ENCODE results near the gene SIK3.

Gene SIK3

GRCh38 chr11:117083011-117083935 lies 15.0 kb downstream of the SIK3 start:
- Histone ChIP-seq H3K4me3 (ENCODE audit: low read length) (no peak overlapping the region), H3K27me3 (replicated peaks; ENCODE audit: insufficient read depth, low read length) (no peaks in the 10 kb centered on the region), H3K4me2 (ENCODE audit: low read depth, low read length) (no peak overlapping the region), H3K79me2 (ENCODE audit: low read length) (peaks cover 100% of the 10 kb centered on the region), H3K27ac (ENCODE audit: low read length) (no peak overlapping the region), H3F3A (ENCODE audit: insufficient read depth, low read length) (no peaks in the 10 kb centered on the region), H3K36me3 (replicated peaks; ENCODE audit: insufficient read depth, low read length) (no peaks in the 10 kb centered on the region), H3K4me1 (ENCODE audit: low read length) (peaks cover 6% of the 10 kb centered on the region; the same call in 1 of the 2 replicates), H2AFZ (ENCODE audit: low read length) (no peak overlapping the region), H4K20me1 (ENCODE audit: insufficient read depth, low read length) (peaks cover 32% of the 10 kb centered on the region), H3K9ac (ENCODE audit: low read length) (no peak overlapping the region), H3K9me2 (replicated peaks; ENCODE audit: insufficient read depth, low read length) (no peaks in the 10 kb centered on the region), H3K9me3 (replicated peaks; ENCODE audit: insufficient read depth, low read length) (no peaks in the 10 kb centered on the region)
- DNase-seq = no peak
- TF ChIP-seq EZH2phosphoT487 (IDR thresholded peaks at IDR 0.05; ENCODE audit: low read length) (no peak), EZH2 (optimal IDR thresholded peaks at IDR 0.05; ENCODE audit: low read depth, low read length) (no peak)
- TF ChIP-seq, protein P1, sequence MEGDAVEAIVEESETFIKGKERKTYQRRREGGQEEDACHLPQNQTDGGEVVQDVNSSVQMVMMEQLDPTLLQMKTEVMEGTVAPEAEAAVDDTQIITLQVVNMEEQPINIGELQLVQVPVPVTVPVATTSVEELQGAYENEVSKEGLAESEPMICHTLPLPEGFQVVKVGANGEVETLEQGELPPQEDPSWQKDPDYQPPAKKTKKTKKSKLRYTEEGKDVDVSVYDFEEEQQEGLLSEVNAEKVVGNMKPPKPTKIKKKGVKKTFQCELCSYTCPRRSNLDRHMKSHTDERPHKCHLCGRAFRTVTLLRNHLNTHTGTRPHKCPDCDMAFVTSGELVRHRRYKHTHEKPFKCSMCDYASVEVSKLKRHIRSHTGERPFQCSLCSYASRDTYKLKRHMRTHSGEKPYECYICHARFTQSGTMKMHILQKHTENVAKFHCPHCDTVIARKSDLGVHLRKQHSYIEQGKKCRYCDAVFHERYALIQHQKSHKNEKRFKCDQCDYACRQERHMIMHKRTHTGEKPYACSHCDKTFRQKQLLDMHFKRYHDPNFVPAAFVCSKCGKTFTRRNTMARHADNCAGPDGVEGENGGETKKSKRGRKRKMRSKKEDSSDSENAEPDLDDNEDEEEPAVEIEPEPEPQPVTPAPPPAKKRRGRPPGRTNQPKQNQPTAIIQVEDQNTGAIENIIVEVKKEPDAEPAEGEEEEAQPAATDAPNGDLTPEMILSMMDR (IDR thresholded peaks at IDR 0.05; ENCODE audit: low read length) = no peak

DNA sequence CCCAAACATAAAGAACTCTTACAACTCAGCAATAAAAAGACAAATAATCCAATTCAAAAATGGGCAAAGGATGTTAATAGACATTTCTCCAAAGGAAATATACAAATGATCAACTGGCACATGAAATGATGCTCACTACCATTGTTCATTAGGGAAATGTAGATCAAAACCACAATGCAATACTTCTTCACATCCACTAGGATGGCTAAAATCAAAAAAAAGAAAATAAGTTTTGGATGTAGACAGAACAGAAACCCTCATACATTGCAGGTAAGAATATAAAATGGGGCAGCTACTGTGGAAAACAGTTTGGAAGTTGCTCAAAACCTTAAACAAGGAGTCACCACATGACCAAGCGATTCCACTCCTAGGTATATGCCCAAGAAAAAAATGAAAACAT lies 16.3 kb downstream of the SIK3 start:
- Histone ChIP-seq H3K4me3 (ENCODE audit: low read length) (no peak overlapping the region), H3K27ac (ENCODE audit: low read length) (no peak overlapping the region), H3K79me2 (ENCODE audit: low read length) (peaks cover 100% of the 10 kb centered on the region), H3K36me3 (replicated peaks; ENCODE audit: insufficient read depth, low read length) (no peaks in the 10 kb centered on the region), H3K4me1 (ENCODE audit: low read length) (peaks cover 19% of the 10 kb centered on the region), H3F3A (ENCODE audit: insufficient read depth, low read length) (no peaks in the 10 kb centered on the region), H3K9me2 (replicated peaks; ENCODE audit: insufficient read depth, low read length) (no peaks in the 10 kb centered on the region), H3K9ac (ENCODE audit: low read length) (no peak overlapping the region), H4K20me1 (ENCODE audit: insufficient read depth, low read length) (peaks cover 32% of the 10 kb centered on the region), H2AFZ (ENCODE audit: low read length) (no peak overlapping the region), H3K4me2 (ENCODE audit: low read depth, low read length) (no peak overlapping the region), H3K9me3 (replicated peaks; ENCODE audit: insufficient read depth, low read length) (no peaks in the 10 kb centered on the region), H3K27me3 (replicated peaks; ENCODE audit: insufficient read depth, low read length) (no peaks in the 10 kb centered on the region)
- TF ChIP-seq EZH2phosphoT487 (IDR thresholded peaks at IDR 0.05; ENCODE audit: low read length) = no peak
- no peak for TF ChIP-seq EZH2 (optimal IDR thresholded peaks at IDR 0.05; ENCODE audit: low read depth, low read length)
- TF ChIP-seq, protein P1 (IDR thresholded peaks at IDR 0.05; ENCODE audit: low read length) = peak; percentile 22
- no peak for DNase-seq

DNA sequence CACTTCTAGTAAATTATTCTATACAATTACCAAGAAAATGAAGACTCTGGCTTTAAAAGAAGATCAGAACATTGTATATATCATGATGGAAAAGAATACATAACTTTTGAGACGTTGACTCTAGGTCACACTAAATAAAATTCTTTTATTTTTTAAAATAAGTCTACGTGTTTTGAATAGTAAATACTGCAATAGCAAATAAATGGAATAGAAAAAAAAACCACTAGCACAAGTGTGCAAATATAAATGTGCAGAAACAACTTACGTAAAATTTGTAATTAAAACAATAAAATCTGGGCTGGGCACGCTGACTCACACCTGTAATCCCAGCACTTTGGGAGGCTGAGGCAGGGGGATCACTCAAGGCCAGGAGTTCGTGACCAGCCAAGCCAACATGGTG lies 17.9 kb downstream of the SIK3 start:
- no peak for TF ChIP-seq EZH2 (optimal IDR thresholded peaks at IDR 0.05; ENCODE audit: low read depth, low read length)
- TF ChIP-seq, protein P1 (IDR thresholded peaks at IDR 0.05; ENCODE audit: low read length) = no peak
- TF ChIP-seq EZH2phosphoT487 (IDR thresholded peaks at IDR 0.05; ENCODE audit: low read length) = no peak
- no peak overlapping the region for H3K9ac ChIP-seq (ENCODE audit: low read length)
- H3K9me2 ChIP-seq (replicated peaks; ENCODE audit: insufficient read depth, low read length) = no peaks in the 10 kb centered on the region
- H3K4me2 ChIP-seq (ENCODE audit: low read depth, low read length) = no peak overlapping the region
- no peaks in the 10 kb centered on the region for H3F3A ChIP-seq (ENCODE audit: insufficient read depth, low read length)
- H3K79me2 ChIP-seq (ENCODE audit: low read length) = peaks cover 99% of the 10 kb centered on the region
- peaks cover 20% of the 10 kb centered on the region for H3K4me1 ChIP-seq (ENCODE audit: low read length)
- no peaks in the 10 kb centered on the region for H3K36me3 ChIP-seq (replicated peaks; ENCODE audit: insufficient read depth, low read length)
- no peak overlapping the region for H2AFZ ChIP-seq (ENCODE audit: low read length)
- peaks cover 32% of the 10 kb centered on the region for H4K20me1 ChIP-seq (ENCODE audit: insufficient read depth, low read length)
- no peak overlapping the region for H3K4me3 ChIP-seq (ENCODE audit: low read length)
- DNase-seq = no peak
- H3K27me3 ChIP-seq (replicated peaks; ENCODE audit: insufficient read depth, low read length) = no peaks in the 10 kb centered on the region
- no peaks in the 10 kb centered on the region for H3K9me3 ChIP-seq (replicated peaks; ENCODE audit: insufficient read depth, low read length)
- H3K27ac ChIP-seq (ENCODE audit: low read length) = no peak overlapping the region

Measured in MM.1S (cell line).